HUES64 (cell line): ENCODE measurements around the gene TMPRSS6.

Experiments
- H3K27ac ChIP-seq: 2 replicates; pipeline ENCODE4 v1.7.0; 2013; ENCODE audit warnings: low read depth, low read length, inconsistent platforms
- H3K27me3 ChIP-seq: 2 replicates; pipeline ENCODE4 v1.6.1; 2013; ENCODE audit warnings: mild to moderate bottlenecking, low read length; ENCODE audit not compliant: insufficient read depth
- H3K36me3 ChIP-seq: 2 replicates; pipeline ENCODE4 v1.6.1; 2013; ENCODE audit warnings: mild to moderate bottlenecking, low read length; ENCODE audit not compliant: insufficient read depth
- H3K4me1 ChIP-seq: 2 replicates; pipeline ENCODE4 v1.6.1; 2013; ENCODE audit warnings: mild to moderate bottlenecking, low read length, moderate library complexity; ENCODE audit not compliant: insufficient read depth
- H3K4me3 ChIP-seq: 2 replicates; pipeline ENCODE4 v1.5.1; 2013; ENCODE audit warnings: mild to moderate bottlenecking, low read length, moderate library complexity
- H3K9ac ChIP-seq: 2 replicates; pipeline ENCODE4 v1.6.1; 2013; ENCODE audit warnings: mild to moderate bottlenecking, low read depth, low read length
- H3K9me3 ChIP-seq: 2 replicates; pipeline ENCODE4 v1.6.1; 2013; ENCODE audit warnings: low read depth, low read length; ENCODE audit not compliant: insufficient read depth
- WGBS: fragments of 150-250, 120-280 bp; methylation state at CpG from one replicate; pipeline ENCODE4 v1.1.7; 2013; ENCODE audit warnings: missing lambda C conversion rate; 5-methylcytosine and 5-hydroxymethylcytosine counted together

TMPRSS6 gene

DNA sequence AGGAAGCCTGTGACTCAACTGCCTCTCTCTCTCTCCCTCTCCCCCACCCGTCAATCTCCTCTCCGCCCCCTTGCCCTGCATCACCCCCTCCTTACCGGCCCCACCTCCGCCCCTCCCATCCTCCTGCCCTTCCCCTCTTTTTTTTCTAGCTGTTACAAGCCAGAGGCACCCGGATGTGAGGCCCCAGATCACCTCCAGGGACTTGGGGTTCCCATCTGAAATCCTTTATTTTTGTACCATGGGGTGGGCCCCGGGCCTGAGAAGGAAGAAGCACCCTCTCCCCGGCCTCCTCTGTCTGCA lies 47.2 kb downstream of the TMPRSS6 start:
- Histone ChIP-seq H3K4me3 (no peak overlapping the region), H3K4me1 (peaks cover 13% of the 10 kb centered on the region), H3K27ac (no peak overlapping the region), H3K9ac (no peak overlapping the region), H3K27me3 (peaks cover 11% of the 10 kb centered on the region; the same call in 1 of the 2 replicates), H3K9me3 (no peaks in the 10 kb centered on the region), H3K36me3 (peaks cover 20% of the 10 kb centered on the region)
- WGBS, result 46% methylated on average over 7 of the region's 7 CpGs

GRCh38 chr22:37061611-37062375 lies 47.7 kb downstream of the TMPRSS6 start:
- Histone ChIP-seq H3K4me1 (peaks cover 13% of the 10 kb centered on the region), H3K9me3 (no peaks in the 10 kb centered on the region), H3K4me3 (no peak overlapping the region), H3K9ac (no peak overlapping the region; the same call in 1 of the 2 replicates), H3K27me3 (peaks cover 9% of the 10 kb centered on the region; the same call in 1 of the 2 replicates), H3K36me3 (peaks cover 26% of the 10 kb centered on the region), H3K27ac (no peak overlapping the region)
- WGBS, result 88% methylated on average over 3 of the region's 10 CpGs

- no peak overlapping the region for H3K27ac ChIP-seq
- 0 out of 2 replicates have a peak, but pooled peaks cover 1% of the 10 kb centered on the region for H3K27me3 ChIP-seq
- peaks cover 32% of the 10 kb centered on the region for H3K36me3 ChIP-seq
- H3K4me1 ChIP-seq, result peaks cover 13% of the 10 kb centered on the region
- no peaks in the 10 kb centered on the region for H3K9me3 ChIP-seq
- H3K9ac ChIP-seq, result no peak overlapping the region
- H3K4me3 ChIP-seq, result no peak overlapping the region
- WGBS, result 88% methylated on average over 28 of the region's 28 CpGs
Observed at GRCh38 chr22:37060801-37061610, 48.5 kb downstream of the TMPRSS6 start.

DNA sequence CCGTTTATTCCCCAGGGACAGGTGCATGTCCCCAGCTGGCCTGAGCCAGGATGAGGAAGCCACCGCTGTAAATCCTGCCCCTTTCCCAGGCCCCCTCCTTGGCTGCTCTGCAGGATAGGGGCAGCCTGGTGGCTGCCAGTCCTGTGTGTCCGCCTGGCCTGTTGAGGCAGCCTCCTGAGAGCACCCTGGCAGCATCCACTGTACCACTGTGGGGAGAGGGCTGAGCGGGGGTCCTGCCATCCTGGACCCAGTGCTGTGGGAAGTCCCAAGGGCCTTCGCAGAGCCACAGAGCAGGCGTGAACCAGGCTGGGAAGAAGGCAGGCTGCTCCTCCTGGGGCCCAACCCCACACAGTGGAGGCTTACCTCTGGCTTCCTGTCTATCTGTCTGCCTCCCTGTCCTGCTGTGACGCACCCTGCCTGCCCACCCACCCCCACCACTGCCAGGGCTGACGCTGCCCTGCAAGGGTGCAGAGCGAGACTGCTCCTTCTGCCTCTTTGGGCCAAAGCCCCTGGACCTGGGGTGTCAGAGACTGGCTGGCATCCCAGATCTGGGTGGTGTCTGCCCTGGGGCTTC lies 49.5 kb downstream of the TMPRSS6 start:
- Histone ChIP-seq H3K4me3 (no peak overlapping the region), H3K36me3 (peaks cover 40% of the 10 kb centered on the region), H3K27ac (no peak overlapping the region), H3K27me3 (no peaks in the 10 kb centered on the region), H3K9ac (no peak overlapping the region), H3K9me3 (no peaks in the 10 kb centered on the region), H3K4me1 (peaks cover 13% of the 10 kb centered on the region)
- WGBS, result 94% methylated on average over 9 of the region's 9 CpGs

- Histone ChIP-seq H3K9me3 (no peaks in the 10 kb centered on the region), H3K4me3 (no peak overlapping the region), H3K27ac (no peak overlapping the region), H3K36me3 (peaks cover 40% of the 10 kb centered on the region), H3K27me3 (no peaks in the 10 kb centered on the region), H3K9ac (no peak overlapping the region), H3K4me1 (peaks cover 13% of the 10 kb centered on the region)
- 92% methylated on average over 28 of the region's 28 CpGs for WGBS
Observed at GRCh38 chr22:37058917-37059701, 50.4 kb downstream of the TMPRSS6 start.

GRCh38 chr22:37057796-37058510 lies 51.6 kb downstream of the TMPRSS6 start:
- Histone ChIP-seq H3K36me3 (peaks cover 49% of the 10 kb centered on the region), H3K27ac (no peak overlapping the region), H3K9me3 (no peaks in the 10 kb centered on the region), H3K27me3 (no peaks in the 10 kb centered on the region), H3K4me3 (no peak overlapping the region), H3K4me1 (peaks cover 11% of the 10 kb centered on the region), H3K9ac (no peak overlapping the region)
- 93% methylated on average over 12 of the region's 12 CpGs for WGBS

- Histone ChIP-seq H3K4me1 (peaks cover 5% of the 10 kb centered on the region; the same call in 1 of the 2 replicates), H3K9me3 (no peaks in the 10 kb centered on the region), H3K36me3 (peaks cover 49% of the 10 kb centered on the region), H3K9ac (no peak overlapping the region), H3K27me3 (no peaks in the 10 kb centered on the region), H3K4me3 (no peak overlapping the region), H3K27ac (no peak overlapping the region)
- WGBS, result 83% methylated on average over 9 of the region's 9 CpGs
Observed at GRCh38 chr22:37057226-37057625, 52.3 kb downstream of the TMPRSS6 start.

- Histone ChIP-seq H3K4me1 (no peaks in the 10 kb centered on the region), H3K9ac (no peak overlapping the region), H3K4me3 (no peak overlapping the region), H3K27ac (no peak overlapping the region), H3K27me3 (no peaks in the 10 kb centered on the region), H3K36me3 (peaks cover 49% of the 10 kb centered on the region), H3K9me3 (no peaks in the 10 kb centered on the region)
- WGBS, result 93% methylated on average over 13 of the region's 13 CpGs
Observed at GRCh38 chr22:37056246-37056645, 53.3 kb downstream of the TMPRSS6 start.

DNA sequence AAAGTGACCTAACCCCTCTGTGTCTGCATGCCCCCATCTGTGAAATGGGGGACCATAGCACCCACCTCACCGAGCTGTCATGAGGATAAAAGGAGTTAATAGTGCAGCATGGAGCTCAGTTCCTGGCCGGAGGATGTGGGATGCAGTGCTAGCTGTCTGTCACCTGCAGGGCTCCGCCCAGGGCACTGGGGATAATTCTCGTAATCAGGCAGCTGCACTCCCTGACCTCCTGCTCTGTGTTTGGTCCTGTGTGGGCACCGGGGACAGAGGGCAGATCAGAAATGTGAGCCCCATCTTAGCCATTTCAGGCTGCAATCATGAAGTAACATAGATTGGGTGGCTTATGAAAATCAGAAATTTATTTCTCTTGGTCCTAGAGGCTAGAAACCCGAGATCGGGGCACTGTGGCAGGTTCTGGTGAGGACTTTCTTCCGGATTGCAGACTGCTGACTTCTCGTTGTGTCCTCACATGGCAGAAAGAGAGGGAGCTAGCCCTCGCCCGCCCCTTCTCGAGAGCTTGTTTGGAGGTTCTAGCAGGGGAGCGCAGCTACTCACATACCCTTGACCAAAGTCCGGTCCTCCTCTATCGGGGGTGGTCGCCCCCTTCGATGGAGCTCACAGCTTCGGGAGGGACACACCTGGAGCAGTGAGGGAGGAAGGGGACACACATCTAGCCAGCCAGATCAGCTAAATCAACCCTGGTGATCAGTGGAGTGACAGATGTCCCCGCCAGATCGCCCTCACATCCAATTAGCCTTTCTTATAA lies 54.7 kb downstream of the TMPRSS6 start:
- Histone ChIP-seq H3K4me3 (no peak overlapping the region), H3K4me1 (no peaks in the 10 kb centered on the region), H3K27me3 (no peaks in the 10 kb centered on the region; the same call in 1 of the 2 replicates), H3K27ac (no peak overlapping the region), H3K9ac (no peak overlapping the region), H3K36me3 (peaks cover 46% of the 10 kb centered on the region), H3K9me3 (no peaks in the 10 kb centered on the region)
- WGBS, result 92% methylated on average over 20 of the region's 20 CpGs

GRCh38 chr22:37054056-37054395 lies 55.5 kb downstream of the TMPRSS6 start:
- no peaks in the 10 kb centered on the region; the same call in 1 of the 2 replicates for H3K27me3 ChIP-seq
- H3K36me3 ChIP-seq, result peaks cover 41% of the 10 kb centered on the region
- no peak overlapping the region for H3K4me3 ChIP-seq
- H3K4me1 ChIP-seq, result no peaks in the 10 kb centered on the region
- no peaks in the 10 kb centered on the region for H3K9me3 ChIP-seq
- H3K9ac ChIP-seq, result no peak overlapping the region
- 92% methylated on average over 8 of the region's 8 CpGs for WGBS
- no peak overlapping the region for H3K27ac ChIP-seq
